Measurements from ENCODE around the gene DNAH9. TPM values are rescaled to one million over a fixed set of nuclear protein-coding genes. Genes with fewer than 3 reads are reported as not detected.

DNAH9 gene
- total RNA-seq, 1 experiment from 2014 or later = 0.22 TPM

GRCh38 chr17:11999696-12000095, 401.4 kb downstream of the DNAH9 start:
- Histone ChIP-seq H3K9me3 (ENCODE audit: control insufficient read depth, low read depth, low read length) (no peaks in the 10 kb centered on the region), H3K23ac (ENCODE audit: insufficient read length, low read depth, low read length) (no peak overlapping the region), H3K79me2 (ENCODE audit: insufficient read depth, low read length) (no peaks in the 10 kb centered on the region), H2AK5ac (ENCODE audit: insufficient read length, low read length) (no peak overlapping the region), H2BK15ac (ENCODE audit: low read depth, low read length) (no peak overlapping the region), H4K8ac (replicated peaks; ENCODE audit: insufficient read length, low read depth, low read length) (no peak overlapping the region), H2AFZ (ENCODE audit: low read length) (no peak overlapping the region), H2BK120ac (ENCODE audit: low read depth, low read length, poor library complexity, severe bottlenecking) (no peak overlapping the region), H3K27ac (ENCODE audit: insufficient read length, low read depth, low read length) (no peak overlapping the region), H4K5ac (ENCODE audit: insufficient read length, low read depth, low read length) (no peak overlapping the region), H3K27me3 (ENCODE audit: insufficient read depth, low read length) (no peaks in the 10 kb centered on the region), H3K23me2 (ENCODE audit: insufficient read length, low read depth, low read length, poor library complexity, severe bottlenecking) (peaks cover 12% of the 10 kb centered on the region), H3K4me1 (ENCODE audit: insufficient read depth, low read length) (no peaks in the 10 kb centered on the region), H2BK20ac (ENCODE audit: low read depth, low read length, poor library complexity, severe bottlenecking) (no peak overlapping the region), H3K18ac (ENCODE audit: insufficient read length, low read depth, low read length) (no peak overlapping the region), H2BK12ac (ENCODE audit: insufficient read length, low read depth, low read length) (no peak overlapping the region), H3K56ac (ENCODE audit: insufficient read length, low read depth, low read length) (no peak overlapping the region), H3T11ph (ENCODE audit: low read length) (no peak overlapping the region), H3K79me1 (ENCODE audit: insufficient read depth, low read depth, low read length, poor library complexity, severe bottlenecking) (no peaks in the 10 kb centered on the region), H3K4me2 (ENCODE audit: insufficient read depth, insufficient read length, low read length) (no peak overlapping the region), H3K9ac (ENCODE audit: extremely low read depth, insufficient read length, low read length) (no peak overlapping the region), H2BK5ac (ENCODE audit: insufficient read length, low read length) (no peak overlapping the region), H3K14ac (ENCODE audit: insufficient read depth, low read length) (no peak overlapping the region), H4K91ac (ENCODE audit: insufficient read length, low read depth, low read length) (no peak overlapping the region), H4K20me1 (ENCODE audit: control insufficient read depth, insufficient read depth, insufficient read length) (no peaks in the 10 kb centered on the region), H3K4ac (ENCODE audit: low read depth, low read length) (no peak overlapping the region)
- Mint-ChIP-seq H3K4me3 (no peak overlapping the region; a peak in 1 of 5 replicates), H3K27ac (no peak overlapping the region), H3K36me3 (ENCODE audit: insufficient read depth in 1 of 3, low read depth in 3 of 3) (no peaks in the 10 kb centered on the region), H3K9me3 (no peaks in the 10 kb centered on the region), H3K27me3 (ENCODE audit: low read depth) (no peaks in the 10 kb centered on the region), H3K4me1 (peaks cover 11 to 12% of the 10 kb centered on the region in 2 experiments)
- no CpG with 5 or more reads among the region's 5 CpGs for WGBS (ENCODE audit: extremely low coverage, insufficient read length, low lambda C conversion rate)
- no peak for TF ChIP-seq CTCF (conservative IDR thresholded peaks at IDR 0.05)
- no peak for DNase-seq
